Measurements from ENCODE around the gene ZACN. TPM values are rescaled to one million over a fixed set of nuclear protein-coding genes. Genes with fewer than 3 reads are reported as not detected.

Gene ZACN
- total RNA-seq, 1 donor from 2014 or later, result 14.1 TPM

DNA sequence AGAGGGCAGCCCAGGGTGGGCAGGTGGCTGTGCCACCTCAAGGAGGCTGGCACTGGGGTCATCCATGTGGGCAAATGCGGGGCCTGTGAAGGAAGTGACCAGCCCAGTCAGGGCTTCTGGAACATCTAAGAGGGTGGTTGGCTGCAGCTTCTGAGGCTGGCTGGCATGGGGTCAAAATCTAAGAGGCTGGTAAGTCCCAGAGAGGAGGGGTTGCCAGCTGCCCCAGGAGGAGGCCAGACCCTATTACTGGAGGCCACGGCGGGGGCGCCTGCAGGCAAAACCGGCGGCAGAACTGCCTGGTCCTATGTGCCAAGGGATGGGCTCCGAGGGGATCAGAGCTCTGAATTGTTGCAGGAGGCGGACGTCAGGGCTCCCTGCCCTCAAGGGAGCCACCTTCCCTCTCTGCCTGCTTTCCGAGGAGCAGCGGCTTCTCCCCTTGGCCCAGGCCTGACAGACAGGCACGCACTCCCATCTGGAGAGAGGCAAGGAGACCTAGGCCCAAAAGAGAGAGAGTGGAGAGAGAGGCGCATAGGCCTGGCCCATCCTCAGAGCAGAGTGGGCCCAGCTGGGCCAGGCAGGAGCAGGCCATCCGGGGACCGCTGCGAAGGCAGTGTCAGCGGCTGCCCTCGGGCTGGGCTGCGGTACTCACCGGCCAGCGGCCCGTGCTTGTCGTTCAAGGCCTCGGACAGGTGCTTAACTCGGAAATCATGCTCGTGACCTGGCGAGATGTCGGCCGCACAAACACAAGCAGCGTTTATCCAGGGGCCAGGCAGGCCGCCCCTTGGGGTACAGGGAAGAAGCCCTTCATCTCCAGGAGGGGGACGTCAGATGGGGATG lies 10.9 kb downstream of the ZACN start:
- H3K36me3 Mint-ChIP-seq (ENCODE audit: low read depth), result peaks cover 63% of the 10 kb centered on the region
- intact Hi-C loops (cut with micrococcal nuclease), result no loop called here

DNA sequence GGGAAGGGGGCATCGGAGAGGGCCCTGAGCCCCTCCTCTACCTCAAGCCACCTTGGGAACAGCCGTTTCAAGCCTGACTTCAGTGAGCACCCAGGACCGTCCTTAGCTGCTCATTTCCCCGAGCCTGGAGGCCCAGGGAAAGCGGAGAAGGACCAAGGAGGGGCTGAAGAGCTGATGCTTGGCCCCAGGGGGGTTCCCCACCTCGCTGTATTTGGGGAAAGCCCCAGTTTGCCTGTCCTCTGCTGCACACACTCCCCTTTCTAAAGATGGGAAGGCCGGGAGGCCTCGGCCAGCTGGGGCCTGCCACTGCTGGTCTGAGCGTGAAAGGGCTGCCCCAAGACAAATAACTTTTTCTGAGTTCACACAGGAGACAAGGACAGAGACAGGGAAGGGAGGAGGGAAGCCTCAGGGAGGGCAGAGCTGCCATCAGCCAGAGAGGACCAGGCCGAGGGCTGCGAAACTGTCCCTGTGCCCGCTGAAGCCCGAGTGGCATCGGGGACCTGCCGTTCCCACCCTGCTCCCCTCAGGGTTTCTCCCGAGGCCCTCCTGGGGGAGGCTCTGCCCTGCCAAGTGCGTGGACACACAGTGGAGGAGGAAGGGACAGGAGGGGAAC lies 11.6 kb downstream of the ZACN start:
- no peak for DNase-seq (ENCODE audit: low spot score)
- Mint-ChIP-seq H3K4me1 (ENCODE audit: low read depth) (peaks cover 2% of the 10 kb centered on the region), H3K27ac (no peak overlapping the region), H3K9me3 (no peaks in the 10 kb centered on the region), H3K4me3 (ENCODE audit: low read depth) (no peak overlapping the region), H3K36me3 (ENCODE audit: low read depth) (peaks cover 59% of the 10 kb centered on the region), H3K27me3 (ENCODE audit: low read depth) (no peaks in the 10 kb centered on the region)
- intact Hi-C loops (cut with micrococcal nuclease), result no loop called here

More for the DNA sequence above, 10.9 kb downstream of the ZACN start:
- no peak for DNase-seq (ENCODE audit: low spot score)
- Mint-ChIP-seq H3K27me3 (ENCODE audit: low read depth) (no peaks in the 10 kb centered on the region), H3K4me1 (ENCODE audit: low read depth) (peaks cover 2% of the 10 kb centered on the region), H3K27ac (no peak overlapping the region), H3K4me3 (ENCODE audit: low read depth) (no peak overlapping the region), H3K9me3 (no peaks in the 10 kb centered on the region)

DNA sequence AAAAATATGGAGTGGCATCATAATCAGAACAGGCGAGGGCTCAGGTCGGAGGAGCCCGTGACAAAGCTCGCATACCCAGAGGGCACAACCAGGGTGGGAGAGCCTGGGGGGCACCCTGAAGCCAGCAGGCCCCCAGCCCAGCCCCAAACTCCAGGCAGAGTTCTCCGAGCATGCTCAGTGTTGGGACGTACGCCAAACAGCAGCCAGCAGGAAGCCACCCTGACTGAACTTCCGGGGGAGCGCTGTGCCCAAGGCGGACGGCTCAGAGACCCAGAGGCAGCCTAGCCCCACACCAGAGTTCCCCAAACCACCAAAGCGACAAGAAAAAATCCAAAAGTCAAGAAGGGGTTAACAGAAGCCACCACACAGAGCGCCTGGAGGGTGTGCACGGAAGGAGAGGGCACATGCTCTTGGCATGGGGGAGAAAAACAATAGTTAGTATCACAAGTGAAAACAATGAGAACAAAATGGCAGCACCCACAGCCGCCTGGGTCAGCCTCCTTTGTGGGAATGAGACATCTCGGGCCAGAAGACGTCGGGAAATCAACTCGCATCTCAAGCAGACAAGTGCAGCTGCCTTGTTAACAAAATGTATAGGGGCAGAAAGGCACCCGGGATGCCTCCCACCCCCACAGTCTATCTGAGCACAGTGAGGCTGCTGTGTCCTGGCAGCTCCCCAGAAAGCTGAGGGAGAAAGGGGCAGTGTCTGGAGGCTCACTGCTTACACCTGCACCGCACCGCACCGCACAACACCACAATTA lies 12.7 kb downstream of the ZACN start:
- no peaks in the 10 kb centered on the region for H3K9me3 Mint-ChIP-seq
- no peaks in the 10 kb centered on the region for H3K27me3 Mint-ChIP-seq (ENCODE audit: low read depth)
- intact Hi-C loops (cut with micrococcal nuclease), result no loop called here
- no peak overlapping the region for H3K4me3 Mint-ChIP-seq (ENCODE audit: low read depth)
- DNase-seq (ENCODE audit: low spot score), result no peak
- H3K36me3 Mint-ChIP-seq (ENCODE audit: low read depth), result peaks cover 58% of the 10 kb centered on the region
- peak overlapping the region; percentile 74 for H3K27ac Mint-ChIP-seq
- H3K4me1 Mint-ChIP-seq (ENCODE audit: low read depth), result peaks cover 4% of the 10 kb centered on the region

DNA sequence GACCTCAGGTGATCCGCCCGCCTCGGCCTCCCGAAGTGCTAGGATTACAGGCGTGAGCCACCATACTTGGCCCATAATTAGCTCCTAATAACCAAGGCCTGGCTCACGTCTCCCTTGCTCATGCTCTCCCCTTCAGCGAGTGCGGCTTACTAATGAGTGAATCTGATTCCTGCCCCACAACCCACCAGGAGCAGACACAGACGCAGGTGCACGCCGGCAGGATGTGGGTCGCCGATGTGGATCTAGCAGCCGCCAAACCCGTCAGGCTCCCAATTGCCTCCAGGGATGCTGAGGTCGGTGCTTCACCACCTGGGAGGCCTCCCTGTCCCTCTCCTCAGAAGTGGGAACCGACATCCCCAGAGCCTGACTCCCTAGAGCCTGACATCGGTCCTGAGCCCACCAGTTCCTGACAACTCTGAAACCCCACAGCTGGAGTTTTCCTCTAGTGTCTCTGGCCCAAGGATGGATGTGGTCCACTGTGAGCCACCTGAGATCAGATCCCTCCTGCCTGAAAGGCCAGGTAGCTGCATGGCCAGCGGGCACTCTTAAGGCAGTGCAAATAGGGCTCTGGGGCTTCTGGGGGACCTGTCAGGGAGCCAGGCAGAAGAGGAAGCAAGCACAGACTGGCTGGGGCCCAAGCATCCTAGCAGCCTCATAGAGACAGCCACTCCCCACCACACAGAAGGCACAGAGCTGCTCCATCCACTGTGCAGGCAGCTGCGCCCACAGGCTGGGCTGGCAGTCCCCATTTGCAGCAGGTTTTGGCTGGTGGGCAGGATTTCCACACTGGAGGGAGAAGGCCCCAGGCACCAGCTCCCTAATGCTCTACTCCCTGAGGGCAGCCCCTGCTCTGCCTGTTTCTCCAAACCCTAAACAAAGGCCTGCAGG lies 13.8 kb downstream of the ZACN start:
- Mint-ChIP-seq H3K27ac (no peak overlapping the region), H3K36me3 (ENCODE audit: low read depth) (peaks cover 58% of the 10 kb centered on the region), H3K27me3 (ENCODE audit: low read depth) (no peaks in the 10 kb centered on the region), H3K4me3 (ENCODE audit: low read depth) (no peak overlapping the region), H3K9me3 (no peaks in the 10 kb centered on the region), H3K4me1 (ENCODE audit: low read depth) (peaks cover 4% of the 10 kb centered on the region)
- no peak for DNase-seq (ENCODE audit: low spot score)
- intact Hi-C loops (cut with micrococcal nuclease), result no loop called here

DNA sequence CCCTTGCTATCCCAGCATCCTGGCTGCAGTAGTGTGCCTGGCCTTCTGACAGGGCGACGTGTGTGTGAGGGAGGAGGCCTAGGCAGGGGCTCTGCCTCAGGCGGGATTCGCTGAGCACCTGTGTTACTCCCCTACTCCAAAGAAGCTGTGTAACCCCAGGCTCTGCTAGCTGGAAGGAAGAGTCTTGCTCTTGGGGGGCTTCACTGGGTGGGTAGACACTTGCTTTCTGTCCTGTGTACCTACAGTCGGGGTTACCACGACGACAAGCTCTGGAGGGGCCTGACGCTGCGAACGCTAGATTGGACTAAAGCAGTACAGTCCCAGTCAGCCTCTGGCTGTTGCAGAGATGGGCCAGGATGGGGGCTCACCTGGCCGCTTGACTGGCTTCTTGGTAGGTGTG lies 15.1 kb downstream of the ZACN start:
- DNase-seq (ENCODE audit: low spot score), result no peak
- intact Hi-C loops (cut with micrococcal nuclease), result no loop called here
- Mint-ChIP-seq H3K9me3 (no peaks in the 10 kb centered on the region), H3K27ac (no peak overlapping the region), H3K4me3 (ENCODE audit: low read depth) (no peak overlapping the region), H3K27me3 (ENCODE audit: low read depth) (no peaks in the 10 kb centered on the region), H3K36me3 (ENCODE audit: low read depth) (peaks cover 54% of the 10 kb centered on the region), H3K4me1 (ENCODE audit: low read depth) (peaks cover 4% of the 10 kb centered on the region)

DNA sequence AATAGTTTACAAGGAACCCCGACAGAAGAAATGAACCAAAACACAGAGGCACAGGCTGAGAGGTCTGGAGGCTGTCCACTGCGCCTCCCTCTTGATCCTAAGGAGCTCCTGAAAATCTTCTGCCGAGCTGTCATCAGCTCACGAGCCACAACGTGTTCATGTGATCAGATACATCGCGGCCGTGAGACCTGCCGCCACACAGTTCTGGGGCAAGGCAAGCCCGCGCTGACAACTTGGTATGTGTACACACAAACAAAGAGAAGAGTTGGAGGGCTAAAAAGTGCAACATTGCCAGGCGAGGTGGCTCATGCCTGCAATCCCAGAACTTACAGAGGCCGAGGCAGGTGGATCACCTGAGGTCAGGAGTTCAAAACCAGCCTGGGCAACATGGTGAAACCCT lies 17.0 kb downstream of the ZACN start:
- no peak for DNase-seq (ENCODE audit: low spot score)
- Mint-ChIP-seq H3K4me3 (ENCODE audit: low read depth) (no peak overlapping the region), H3K4me1 (ENCODE audit: low read depth) (peaks cover 7% of the 10 kb centered on the region), H3K27ac (no peak overlapping the region), H3K9me3 (no peaks in the 10 kb centered on the region), H3K36me3 (ENCODE audit: low read depth) (peaks cover 55% of the 10 kb centered on the region), H3K27me3 (ENCODE audit: low read depth) (no peaks in the 10 kb centered on the region)
- intact Hi-C loops (cut with micrococcal nuclease), result no loop called here

DNA sequence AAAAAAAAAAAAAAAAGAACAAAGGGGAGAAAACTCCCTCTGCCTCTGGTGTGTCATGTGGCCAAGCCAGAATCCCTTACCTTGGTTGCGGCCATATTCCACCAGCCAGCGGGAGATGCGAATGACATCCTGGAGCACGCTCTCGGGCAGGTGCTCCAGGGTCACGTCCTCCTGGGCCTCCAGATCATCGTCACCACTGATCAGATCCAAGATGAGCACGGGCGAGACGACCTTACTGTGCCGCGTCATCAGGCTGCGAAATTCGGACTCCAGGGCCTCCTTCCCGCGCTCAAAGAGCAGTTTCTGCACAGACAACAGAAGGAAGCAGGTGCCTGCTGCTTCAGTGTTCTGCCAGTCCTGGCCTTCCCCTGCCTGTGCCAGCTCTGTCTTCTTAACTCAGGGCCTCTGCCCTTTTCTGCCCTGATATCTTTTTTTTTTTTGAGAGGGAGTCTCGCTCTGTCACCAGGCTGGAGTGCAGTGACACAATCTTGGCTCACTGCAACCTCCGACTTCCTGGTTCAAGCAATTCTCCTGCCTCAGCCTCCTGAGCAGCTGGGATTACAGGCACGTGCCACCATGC lies 18.8 kb downstream of the ZACN start:
- no peaks in the 10 kb centered on the region for H3K27me3 Mint-ChIP-seq (ENCODE audit: low read depth)
- peaks cover 51% of the 10 kb centered on the region for H3K36me3 Mint-ChIP-seq (ENCODE audit: low read depth)
- intact Hi-C loops (cut with micrococcal nuclease), result no loop called here
- no peak for DNase-seq (ENCODE audit: low spot score)
- no peak overlapping the region for H3K4me3 Mint-ChIP-seq (ENCODE audit: low read depth)
- H3K27ac Mint-ChIP-seq, result no peak overlapping the region
- H3K9me3 Mint-ChIP-seq, result no peaks in the 10 kb centered on the region
- peaks cover 11% of the 10 kb centered on the region for H3K4me1 Mint-ChIP-seq (ENCODE audit: low read depth)

DNA sequence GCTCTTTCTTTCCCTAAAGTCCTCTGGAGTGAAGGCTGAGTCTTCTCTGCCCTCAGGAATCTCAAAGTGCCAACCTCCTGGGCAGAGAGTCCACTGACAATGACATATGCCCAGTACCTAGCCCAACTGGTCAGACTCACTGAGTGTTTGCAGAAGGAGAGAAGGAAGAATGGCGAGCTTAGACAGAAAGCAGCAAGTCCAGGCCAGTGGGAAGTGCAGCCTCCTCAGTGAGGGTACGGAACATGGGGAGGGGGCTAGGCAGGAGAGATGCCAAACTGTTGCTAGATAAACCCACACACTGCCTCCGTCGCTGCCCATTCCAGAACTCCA lies 23.9 kb downstream of the ZACN start:
- Mint-ChIP-seq H3K36me3 (ENCODE audit: low read depth) (peaks cover 32% of the 10 kb centered on the region), H3K9me3 (no peaks in the 10 kb centered on the region), H3K4me1 (ENCODE audit: low read depth) (peaks cover 10% of the 10 kb centered on the region), H3K4me3 (ENCODE audit: low read depth) (peak overlapping the region; percentile 96), H3K27me3 (ENCODE audit: low read depth) (no peaks in the 10 kb centered on the region), H3K27ac (peak overlapping the region; percentile 93)
- intact Hi-C loops (cut with micrococcal nuclease), result loop anchor here (2.0 to 10.0 kb wide), 2 partner anchors 30 to 198 kb away; partner anchors contain the start of genes MRPL38 and SRP68
- DNase-seq (ENCODE audit: low spot score), result no peak

DNA sequence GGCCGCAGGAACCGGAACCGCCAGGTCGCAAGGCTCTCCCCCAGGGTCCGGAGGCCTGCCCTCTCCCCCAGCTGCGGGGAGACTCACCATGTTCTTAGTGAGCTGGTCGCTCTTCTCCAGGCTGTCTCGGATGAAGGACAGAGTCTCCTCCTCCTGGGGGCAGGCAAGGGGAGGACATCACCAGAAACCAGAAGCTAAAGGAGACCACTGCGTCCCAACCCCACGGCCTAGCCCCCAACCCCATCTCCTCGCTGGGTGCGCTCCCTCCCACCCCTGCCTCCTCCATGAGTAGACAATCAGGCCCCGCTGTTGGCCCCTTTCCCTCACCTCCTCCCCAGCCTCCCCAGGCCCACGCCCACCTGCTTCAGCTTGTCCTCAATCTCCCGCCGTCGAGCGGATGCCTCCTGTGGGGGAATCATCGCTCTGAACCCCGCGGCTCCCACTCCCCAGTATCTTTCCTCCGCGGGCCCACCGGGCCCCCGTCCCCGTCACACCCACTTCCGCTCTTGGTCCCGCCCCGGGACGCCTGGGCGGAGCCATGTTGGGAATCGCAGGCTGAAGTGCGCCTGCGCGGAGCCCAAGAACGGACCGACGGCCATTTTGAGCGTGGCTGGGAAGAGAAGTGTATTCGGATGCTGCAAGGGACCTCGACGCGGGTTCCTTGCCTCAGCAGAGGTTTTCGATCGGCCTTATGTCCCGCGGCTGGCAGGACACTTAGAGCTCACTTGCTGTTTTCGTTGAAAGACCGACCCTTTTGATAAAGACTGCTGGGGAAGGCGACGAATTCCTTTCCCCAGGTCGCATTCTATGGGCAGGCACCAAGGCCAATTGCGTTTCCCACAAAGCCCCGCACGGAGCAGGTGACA lies 24.5 kb downstream of the ZACN start, which contains the start of gene EXOC7:
EXOC7 (minus strand) TSS at position 514 of the 866 bp plus-strand sequence; CDS start at position 419, 95 bp downstream.
- intact Hi-C loops (cut with micrococcal nuclease), result loop anchor here (2.0 to 10.0 kb wide), 2 partner anchors 31 to 199 kb away; partner anchors contain the start of genes MRPL38 and SRP68
- H3K36me3 Mint-ChIP-seq (ENCODE audit: low read depth), result peaks cover 30% of the 10 kb centered on the region
- peaks cover 10% of the 10 kb centered on the region for H3K4me1 Mint-ChIP-seq (ENCODE audit: low read depth)
- no peaks in the 10 kb centered on the region for H3K9me3 Mint-ChIP-seq
- DNase-seq (ENCODE audit: low spot score), result peak; percentile 91
- peak within 1 kb of the TSS; percentile 96 for H3K4me3 Mint-ChIP-seq (ENCODE audit: low read depth)
- H3K27me3 Mint-ChIP-seq (ENCODE audit: low read depth), result no peaks in the 10 kb centered on the region
- H3K27ac Mint-ChIP-seq, result peak within 1 kb of the TSS; percentile 93

DNA sequence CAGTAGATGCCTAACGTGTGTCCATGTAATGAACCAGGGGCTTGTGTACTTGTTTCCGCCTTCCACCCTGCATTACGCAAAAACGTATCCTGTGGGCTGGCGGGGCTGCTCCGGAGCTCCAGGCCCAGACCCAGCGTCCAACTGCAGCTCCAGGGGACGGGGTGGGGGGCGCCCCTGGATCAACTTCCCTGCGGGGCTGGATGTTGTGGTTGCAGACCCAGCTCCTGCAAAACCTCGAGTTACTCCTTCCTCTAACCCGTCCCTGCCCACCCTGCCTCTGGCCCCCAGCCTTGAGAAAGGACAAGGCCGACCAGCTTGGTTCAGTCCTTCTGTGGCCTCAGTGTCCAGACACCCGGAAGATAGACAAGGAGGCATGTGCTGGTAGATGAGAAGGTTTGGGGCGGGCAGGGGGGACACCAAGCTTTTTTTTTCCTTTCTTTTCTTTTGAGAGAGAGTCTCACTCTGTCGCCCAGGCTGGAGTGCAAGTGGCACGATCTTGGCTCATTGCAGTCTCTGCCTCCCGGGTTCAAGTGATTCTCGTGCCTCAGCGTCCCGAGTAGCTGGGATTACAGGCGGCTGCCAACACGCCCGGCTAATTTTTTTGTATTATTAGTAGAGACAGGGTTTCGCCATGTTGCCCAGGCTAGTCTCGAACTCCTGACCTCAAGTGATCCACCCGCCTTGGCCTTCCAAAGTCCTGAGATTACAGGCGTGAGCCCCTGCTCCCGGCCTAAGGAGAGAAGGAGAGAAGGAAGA lies 25.3 kb downstream of the ZACN start:
- peaks cover 24% of the 10 kb centered on the region for H3K36me3 Mint-ChIP-seq (ENCODE audit: low read depth)
- intact Hi-C loops (cut with micrococcal nuclease), result loop anchor here (10.0 kb wide), 1 partner anchor 200 kb away; the partner anchor contains the start of gene MRPL38
- peaks cover 10% of the 10 kb centered on the region for H3K4me1 Mint-ChIP-seq (ENCODE audit: low read depth)
- peak overlapping the region; percentile 93 for H3K27ac Mint-ChIP-seq
- no peaks in the 10 kb centered on the region for H3K27me3 Mint-ChIP-seq (ENCODE audit: low read depth)
- peak overlapping the region; percentile 96 for H3K4me3 Mint-ChIP-seq (ENCODE audit: low read depth)
- H3K9me3 Mint-ChIP-seq, result no peaks in the 10 kb centered on the region
- DNase-seq (ENCODE audit: low spot score), result no peak

DNA sequence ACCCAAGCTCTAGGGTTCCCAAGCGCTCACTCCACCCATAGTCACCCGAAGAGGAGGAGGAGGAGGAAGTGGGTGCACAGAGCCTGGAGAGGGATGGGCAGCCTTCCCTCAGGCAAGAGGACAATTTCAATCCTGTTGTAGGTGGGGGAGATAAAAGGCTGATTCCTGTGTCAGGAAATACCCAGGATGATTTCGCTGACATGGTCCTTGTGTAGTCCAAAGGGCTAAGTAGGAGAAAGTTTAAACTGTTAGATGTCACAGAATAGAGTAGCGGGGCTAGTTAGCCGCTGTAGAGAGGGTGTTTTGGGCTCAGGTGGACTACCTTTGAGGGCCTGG lies 25.9 kb downstream of the ZACN start:
- H3K4me1 Mint-ChIP-seq (ENCODE audit: low read depth), result peaks cover 9% of the 10 kb centered on the region
- intact Hi-C loops (cut with micrococcal nuclease), result loop anchor here (10.0 kb wide), 1 partner anchor 200 kb away; the partner anchor contains the start of gene MRPL38
- DNase-seq (ENCODE audit: low spot score), result no peak
- H3K27me3 Mint-ChIP-seq (ENCODE audit: low read depth), result no peaks in the 10 kb centered on the region
- no peaks in the 10 kb centered on the region for H3K9me3 Mint-ChIP-seq
- peak overlapping the region; percentile 96 for H3K4me3 Mint-ChIP-seq (ENCODE audit: low read depth)
- peak overlapping the region; percentile 93 for H3K27ac Mint-ChIP-seq
- peaks cover 18% of the 10 kb centered on the region for H3K36me3 Mint-ChIP-seq (ENCODE audit: low read depth)

All from activated T-helper 2 cell treated with anti-CD3 and anti-CD28 coated beads, Interferon-gamma antibody, Interleukin-2, Interleukin-4, amounts not matched to agents 10 μg/mL and 5 μg/mL and 100 μg/mL, durations not matched to agents 14 hours and 24 hours and 36 hours (primary cell).